Tibial nerve (tissue), 4 donors: ENCODE measurements around the gene SINHCAF.

ENCODE experiments used
- EP300 ChIP-seq, 2 donors: sonication (generic); formaldehyde crosslinking; IDR thresholded peaks; one replicate each; pipeline ENCODE4 v1.6.1; 2017; ENCODE audit warnings: antibody characterized with exemption in 2 of 2, mild to moderate bottlenecking in 1 of 2
- POLR2A ChIP-seq, 2 donors: fragments of 450-650 bp; IDR thresholded peaks; one replicate each; pipeline ENCODE4 v1.6.1; 2017; ENCODE audit warnings: antibody characterized with exemption in 2 of 2, mild to moderate bottlenecking in 2 of 2, moderate library complexity in 2 of 2
- TF ChIP-seq, protein P1 (sequence below), 5 experiments: fragments of 200-600 bp in 3 of 5; fragments of 450-650 bp in 2 of 5; sonication (generic) in 3 of 5; IDR thresholded peaks; one replicate each; pipeline ENCODE4 v1.5.1; 2016 to 2019; ENCODE audit warnings: antibody characterized with exemption in 5 of 5, mild to moderate bottlenecking in 3 of 5, moderate library complexity in 2 of 5

DNA sequence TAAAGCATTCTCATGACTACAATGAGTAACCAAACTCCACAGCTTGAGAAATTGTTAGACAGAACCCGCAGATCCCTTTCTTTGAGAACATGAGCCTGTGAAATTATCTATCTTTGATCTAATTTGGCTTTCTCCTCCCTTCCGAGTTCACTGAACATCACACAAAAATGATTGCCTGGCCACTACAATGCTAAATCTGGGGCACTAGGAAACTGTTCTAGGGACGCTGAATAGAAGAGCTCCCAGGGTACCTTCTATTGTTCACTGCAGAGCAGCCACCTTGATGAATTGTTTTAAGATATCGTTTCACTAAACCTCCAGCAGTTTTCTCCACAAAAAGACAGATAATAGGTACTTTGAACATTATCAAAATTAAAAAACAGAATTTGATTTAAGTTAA lies 47.5 kb downstream of the SINHCAF start:
- TF ChIP-seq POLR2A (IDR thresholded peaks at IDR 0.05) (no peak), EP300 (IDR thresholded peaks at IDR 0.05) (no peak)
- TF ChIP-seq, protein P1, sequence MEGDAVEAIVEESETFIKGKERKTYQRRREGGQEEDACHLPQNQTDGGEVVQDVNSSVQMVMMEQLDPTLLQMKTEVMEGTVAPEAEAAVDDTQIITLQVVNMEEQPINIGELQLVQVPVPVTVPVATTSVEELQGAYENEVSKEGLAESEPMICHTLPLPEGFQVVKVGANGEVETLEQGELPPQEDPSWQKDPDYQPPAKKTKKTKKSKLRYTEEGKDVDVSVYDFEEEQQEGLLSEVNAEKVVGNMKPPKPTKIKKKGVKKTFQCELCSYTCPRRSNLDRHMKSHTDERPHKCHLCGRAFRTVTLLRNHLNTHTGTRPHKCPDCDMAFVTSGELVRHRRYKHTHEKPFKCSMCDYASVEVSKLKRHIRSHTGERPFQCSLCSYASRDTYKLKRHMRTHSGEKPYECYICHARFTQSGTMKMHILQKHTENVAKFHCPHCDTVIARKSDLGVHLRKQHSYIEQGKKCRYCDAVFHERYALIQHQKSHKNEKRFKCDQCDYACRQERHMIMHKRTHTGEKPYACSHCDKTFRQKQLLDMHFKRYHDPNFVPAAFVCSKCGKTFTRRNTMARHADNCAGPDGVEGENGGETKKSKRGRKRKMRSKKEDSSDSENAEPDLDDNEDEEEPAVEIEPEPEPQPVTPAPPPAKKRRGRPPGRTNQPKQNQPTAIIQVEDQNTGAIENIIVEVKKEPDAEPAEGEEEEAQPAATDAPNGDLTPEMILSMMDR (IDR thresholded peaks at IDR 0.05), result no peak
